Mesothelial cell of epicardium (in vitro differentiated cells): ENCODE results near the gene PCDH19. TPM values are rescaled to one million over a fixed set of nuclear protein-coding genes. Genes with fewer than 3 reads are reported as not detected.

ENCODE experiments used
- DNase-seq, 2 experiments: peaks; one replicate each; pipeline ENCODE4 v3.0.0; 2021; ENCODE audit warnings: low spot score in 2 of 2; ENCODE audit not compliant: unreplicated experiment in 2 of 2
- H3K27ac Mint-ChIP-seq: 2 replicates; pipeline ENCODE4 v1.8.0; 2021; ENCODE audit warnings: mixed read lengths
- H3K27me3 Mint-ChIP-seq: 2 replicates; pipeline ENCODE4 v1.8.0; 2021; ENCODE audit warnings: low read depth, mixed read lengths
- H3K36me3 Mint-ChIP-seq: 2 replicates; pipeline ENCODE4 v1.8.0; 2021; ENCODE audit warnings: mixed read lengths
- H3K4me1 Mint-ChIP-seq: 2 replicates; pipeline ENCODE4 v1.8.0; 2021; ENCODE audit warnings: mixed read lengths
- H3K4me3 Mint-ChIP-seq: 2 replicates; pipeline ENCODE4 v1.8.0; 2021; ENCODE audit warnings: mild to moderate bottlenecking, moderate library complexity, mixed read lengths
- H3K9me3 Mint-ChIP-seq: 2 replicates; pipeline ENCODE4 v1.8.0; 2021; ENCODE audit warnings: mixed read lengths
- total RNA-seq: library from RNA; stranded (reverse); gene quantifications from 3 replicates; pipeline ENCODE4 v1.2.1, GENCODE V29; 2021
- TF ChIP-seq, protein P1 (sequence below): fragments of 200-600 bp; sonication (generic); IDR thresholded peaks from one replicate; pipeline ENCODE4 v1.5.0; 2021; ENCODE audit warnings: antibody characterized with exemption; ENCODE audit not compliant: unreplicated experiment

Gene PCDH19
- total RNA-seq, 1 donor from 2014 or later = 9.4 TPM

DNA sequence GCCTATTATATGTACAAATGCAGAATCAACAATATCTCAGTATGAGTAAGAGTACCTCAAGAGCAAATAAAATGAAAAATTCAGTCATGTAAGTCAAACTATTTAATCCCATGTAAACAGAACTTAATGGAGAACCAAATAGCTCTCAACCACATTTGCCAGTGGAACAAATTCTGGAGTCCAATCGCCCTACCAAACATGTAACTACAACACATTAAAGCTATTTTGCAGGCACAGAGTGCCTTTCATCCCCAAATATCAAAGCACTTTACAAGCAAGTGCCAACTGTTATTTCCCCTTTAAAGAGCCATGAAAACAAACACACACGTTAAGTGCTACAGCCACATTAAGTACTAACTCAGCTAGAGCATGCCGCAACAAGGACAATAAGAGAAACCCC is 51.3 kb downstream of the PCDH19 start:
- Mint-ChIP-seq H3K4me3 (no peak overlapping the region), H3K4me1 (no peaks in the 10 kb centered on the region), H3K27me3 (peaks cover 8% of the 10 kb centered on the region), H3K36me3 (no peaks in the 10 kb centered on the region), H3K27ac (no peak overlapping the region), H3K9me3 (no peaks in the 10 kb centered on the region)
- no peak for DNase-seq
- TF ChIP-seq, protein P1, sequence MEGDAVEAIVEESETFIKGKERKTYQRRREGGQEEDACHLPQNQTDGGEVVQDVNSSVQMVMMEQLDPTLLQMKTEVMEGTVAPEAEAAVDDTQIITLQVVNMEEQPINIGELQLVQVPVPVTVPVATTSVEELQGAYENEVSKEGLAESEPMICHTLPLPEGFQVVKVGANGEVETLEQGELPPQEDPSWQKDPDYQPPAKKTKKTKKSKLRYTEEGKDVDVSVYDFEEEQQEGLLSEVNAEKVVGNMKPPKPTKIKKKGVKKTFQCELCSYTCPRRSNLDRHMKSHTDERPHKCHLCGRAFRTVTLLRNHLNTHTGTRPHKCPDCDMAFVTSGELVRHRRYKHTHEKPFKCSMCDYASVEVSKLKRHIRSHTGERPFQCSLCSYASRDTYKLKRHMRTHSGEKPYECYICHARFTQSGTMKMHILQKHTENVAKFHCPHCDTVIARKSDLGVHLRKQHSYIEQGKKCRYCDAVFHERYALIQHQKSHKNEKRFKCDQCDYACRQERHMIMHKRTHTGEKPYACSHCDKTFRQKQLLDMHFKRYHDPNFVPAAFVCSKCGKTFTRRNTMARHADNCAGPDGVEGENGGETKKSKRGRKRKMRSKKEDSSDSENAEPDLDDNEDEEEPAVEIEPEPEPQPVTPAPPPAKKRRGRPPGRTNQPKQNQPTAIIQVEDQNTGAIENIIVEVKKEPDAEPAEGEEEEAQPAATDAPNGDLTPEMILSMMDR = no peak

DNA sequence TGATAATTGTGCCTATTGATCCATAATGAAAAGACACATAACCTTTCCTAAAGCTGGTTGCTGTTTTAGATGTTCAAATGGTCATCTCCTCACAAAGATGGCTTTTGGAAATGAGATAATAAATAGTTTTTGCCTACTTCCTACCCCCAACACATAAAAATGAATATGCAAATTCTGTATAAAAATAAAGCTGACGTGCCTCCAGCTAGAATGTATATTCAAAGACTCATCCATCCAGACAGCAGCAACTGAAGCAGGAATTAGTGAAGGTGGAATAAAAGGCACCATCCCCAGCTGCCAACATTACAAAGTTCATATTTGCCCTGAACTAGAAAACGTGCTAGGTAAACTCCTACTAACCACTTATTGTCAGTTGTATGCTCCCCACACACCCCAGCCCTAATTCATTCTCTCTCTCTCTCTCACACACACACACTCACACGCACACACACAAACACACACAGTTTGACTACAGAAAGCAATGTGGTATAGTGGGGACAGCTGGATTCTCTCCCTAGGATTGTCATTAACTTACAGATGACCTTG is 53.6 kb downstream of the PCDH19 start:
- TF ChIP-seq, protein P1 = no peak
- Mint-ChIP-seq H3K27ac (no peak overlapping the region), H3K9me3 (no peaks in the 10 kb centered on the region), H3K4me1 (no peaks in the 10 kb centered on the region), H3K27me3 (peaks cover 8% of the 10 kb centered on the region), H3K4me3 (no peak overlapping the region), H3K36me3 (no peaks in the 10 kb centered on the region)
- no peak for DNase-seq

DNA sequence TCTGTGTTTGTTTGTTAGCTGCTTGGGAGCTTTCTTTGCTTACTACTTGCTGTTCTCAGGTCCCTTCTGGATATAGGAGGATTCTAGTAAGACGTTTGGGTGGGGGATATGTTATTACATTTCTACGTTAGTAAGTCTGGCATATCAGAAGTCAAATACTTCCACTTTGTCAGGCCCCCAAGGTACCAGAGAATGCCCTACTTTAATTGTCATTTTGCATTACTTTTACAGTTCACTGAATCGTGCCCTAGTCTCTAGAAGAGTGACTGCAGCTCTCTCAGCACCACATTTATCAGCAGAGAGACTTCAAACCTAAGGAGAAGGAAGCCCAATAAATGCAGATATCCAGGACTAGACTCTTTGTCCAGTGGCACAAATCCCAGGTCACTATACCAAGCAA is 54.4 kb downstream of the PCDH19 start:
- no peak for DNase-seq
- H3K9me3 Mint-ChIP-seq = no peaks in the 10 kb centered on the region
- H3K4me3 Mint-ChIP-seq = no peak overlapping the region
- H3K27ac Mint-ChIP-seq = no peak overlapping the region
- TF ChIP-seq, protein P1 = no peak
- H3K27me3 Mint-ChIP-seq = peaks cover 8% of the 10 kb centered on the region
- no peaks in the 10 kb centered on the region for H3K4me1 Mint-ChIP-seq
- H3K36me3 Mint-ChIP-seq = no peaks in the 10 kb centered on the region

DNA sequence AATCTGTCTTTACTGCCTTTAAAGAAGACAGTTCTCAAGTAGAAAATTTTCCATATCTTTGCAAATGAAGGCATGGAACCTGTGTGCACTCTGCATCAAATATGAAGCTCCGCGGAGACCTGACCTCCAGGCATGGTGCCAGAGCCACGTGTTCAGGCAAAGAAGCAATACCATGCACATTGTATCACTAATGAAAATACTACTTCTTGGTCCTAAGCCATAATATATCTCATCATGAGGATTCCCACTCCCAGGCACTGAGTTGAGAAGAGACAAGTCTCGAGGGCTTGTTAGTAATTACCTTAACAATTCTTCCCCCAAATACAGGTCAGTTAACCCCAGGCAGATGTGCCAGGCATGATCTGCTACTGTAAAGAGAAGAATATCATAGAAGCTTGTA is 56.7 kb downstream of the PCDH19 start:
- TF ChIP-seq, protein P1 = no peak
- Mint-ChIP-seq H3K36me3 (peaks cover 2% of the 10 kb centered on the region), H3K27me3 (peaks cover 8% of the 10 kb centered on the region), H3K4me1 (no peaks in the 10 kb centered on the region), H3K4me3 (no peak overlapping the region), H3K27ac (no peak overlapping the region), H3K9me3 (no peaks in the 10 kb centered on the region)
- DNase-seq = no peak

DNA sequence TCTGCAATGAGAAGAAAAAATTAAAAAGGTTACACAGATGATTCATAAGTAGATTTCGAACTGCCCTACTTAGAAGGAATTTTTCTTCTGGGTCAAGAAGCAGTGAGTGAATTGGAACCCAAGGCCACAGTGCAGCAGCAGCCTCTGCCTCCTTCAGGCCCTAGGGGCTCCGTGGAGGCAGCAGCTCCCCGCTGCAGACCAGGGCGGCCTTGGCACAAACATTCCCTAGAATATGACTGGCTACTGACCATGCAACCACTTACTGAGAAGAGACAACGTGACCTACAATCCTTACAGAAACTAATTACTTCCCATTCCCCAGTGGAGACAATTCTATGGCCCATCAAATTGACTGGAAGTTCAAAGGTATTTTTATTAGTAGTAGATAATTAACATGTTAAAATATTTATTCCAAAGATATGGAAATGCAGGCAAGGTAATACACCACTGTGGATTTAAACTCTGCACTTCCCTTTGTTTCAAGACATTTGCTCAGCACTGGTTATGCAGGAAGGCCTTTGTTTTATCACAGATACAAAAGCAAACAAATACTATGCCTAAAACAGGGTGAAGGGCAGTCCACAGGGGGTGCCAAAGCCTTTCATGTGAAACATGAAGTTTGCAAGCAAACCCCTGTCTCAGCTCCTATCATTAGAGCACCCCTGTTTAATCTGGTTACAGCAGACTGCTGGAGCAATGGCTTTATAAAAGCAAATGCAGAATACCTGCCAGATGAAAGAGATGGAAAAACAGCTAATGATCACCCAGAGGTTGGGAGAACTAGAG is 59.2 kb downstream of the PCDH19 start:
- TF ChIP-seq, protein P1 = no peak
- Mint-ChIP-seq H3K27ac (no peak overlapping the region), H3K4me1 (no peaks in the 10 kb centered on the region), H3K4me3 (no peak overlapping the region), H3K36me3 (peaks cover 4% of the 10 kb centered on the region), H3K27me3 (peaks cover 5% of the 10 kb centered on the region), H3K9me3 (no peaks in the 10 kb centered on the region)
- no peak for DNase-seq
